Measurements from ENCODE around the gene NMT1. TPM values are rescaled to one million over a fixed set of nuclear protein-coding genes. Genes with fewer than 3 reads are reported as not detected.
A peak's percentile ranks its signal among the peaks of the same experiment; 100 is the strongest.

Gene NMT1
- total and polyA plus RNA-seq, 2 of the 13 experiments (the other 11 are each of a cell fraction or from before 2014, with no cell fraction given): 75.7 to 142 TPM

DNA sequence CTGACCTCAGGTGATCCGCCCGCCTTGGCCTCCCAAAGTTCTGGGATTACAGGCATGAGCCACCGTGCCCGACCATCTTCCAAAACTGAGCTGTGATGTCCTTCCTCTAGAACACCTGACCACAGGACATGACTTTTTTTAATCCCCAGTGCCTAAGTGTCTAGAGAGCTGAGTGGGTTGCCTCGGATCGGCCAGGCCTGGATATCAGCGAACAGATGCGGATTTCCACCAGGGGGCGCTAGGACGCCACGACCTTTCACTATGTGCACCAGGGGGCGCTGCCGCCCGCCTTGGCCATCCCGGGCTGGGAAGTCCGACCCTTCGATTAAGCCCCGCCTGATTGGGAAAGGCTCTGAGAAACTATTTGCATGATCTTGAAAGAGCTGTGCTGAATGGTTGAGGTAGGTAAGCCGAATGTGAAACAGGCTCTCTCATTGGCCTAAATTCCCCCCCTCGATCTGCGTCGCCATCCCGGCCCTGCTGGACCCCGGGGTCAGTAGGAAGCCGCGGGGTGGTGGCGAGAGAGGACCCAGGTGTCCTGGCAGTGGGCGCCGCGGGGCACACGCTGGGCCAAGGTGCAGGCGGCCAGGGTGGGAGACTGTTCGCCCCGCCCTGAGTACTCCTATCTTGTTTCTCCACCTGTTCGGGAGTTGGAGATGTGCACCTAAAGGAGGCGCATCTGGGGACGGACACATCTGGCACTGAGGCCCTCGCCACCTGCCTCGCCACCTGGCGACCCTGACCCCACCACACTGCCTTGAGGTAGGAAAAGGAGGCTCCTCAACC is 74.3 kb downstream of the NMT1 start, which contains the start of gene ACBD4 (continued):
- peak; percentile 88 for TF ChIP-seq CREB1 (IDR thresholded peaks at IDR 0.05)
- peak; percentile 95 for TF ChIP-seq CREB1 (CRISPR knock-in tag; IDR thresholded peaks at IDR 0.05)
- TF ChIP-seq TMF1 (CRISPR knock-in tag; IDR thresholded peaks at IDR 0.05; ENCODE audit: low read depth): no peak
- TF ChIP-seq ZNF672 (CRISPR knock-in tag; IDR thresholded peaks at IDR 0.05): no peak
- 0 out of 2 replicates have a peak, but pooled peaks have one; percentile 7 for TF ChIP-seq ZNF720 (CRISPR knock-in tag; IDR thresholded peaks at IDR 0.05)
- peak; percentile 72; the same call in 1 of the 2 replicates for TF ChIP-seq KDM5A (IDR thresholded peaks at IDR 0.05; ENCODE audit: borderline replicate concordance, low read length)
- peak; percentile 59 for TF ChIP-seq DBP (CRISPR knock-in tag; IDR thresholded peaks at IDR 0.05; ENCODE audit: not compliant biosample characterization)
- no peak for TF ChIP-seq FOXK2 (IDR thresholded peaks at IDR 0.05)
- TF ChIP-seq ARHGAP35 (CRISPR knock-in tag; IDR thresholded peaks at IDR 0.05; ENCODE audit: borderline replicate concordance): peak; percentile 92
- TF ChIP-seq HES4 (CRISPR knock-in tag; IDR thresholded peaks at IDR 0.05; ENCODE audit: borderline replicate concordance): peak; percentile 96
- no peak for TF ChIP-seq ZNF737 (CRISPR knock-in tag; IDR thresholded peaks at IDR 0.05; ENCODE audit: borderline replicate concordance)
- TF ChIP-seq FLYWCH1 (CRISPR knock-in tag; IDR thresholded peaks at IDR 0.05): peak; percentile 72; the same call in 1 of the 2 replicates
- peak; percentile 93 for TF ChIP-seq CEBPB (IDR thresholded peaks at IDR 0.05; ENCODE audit: borderline replicate concordance, low read depth, low read length)
- TF ChIP-seq, protein P1, sequence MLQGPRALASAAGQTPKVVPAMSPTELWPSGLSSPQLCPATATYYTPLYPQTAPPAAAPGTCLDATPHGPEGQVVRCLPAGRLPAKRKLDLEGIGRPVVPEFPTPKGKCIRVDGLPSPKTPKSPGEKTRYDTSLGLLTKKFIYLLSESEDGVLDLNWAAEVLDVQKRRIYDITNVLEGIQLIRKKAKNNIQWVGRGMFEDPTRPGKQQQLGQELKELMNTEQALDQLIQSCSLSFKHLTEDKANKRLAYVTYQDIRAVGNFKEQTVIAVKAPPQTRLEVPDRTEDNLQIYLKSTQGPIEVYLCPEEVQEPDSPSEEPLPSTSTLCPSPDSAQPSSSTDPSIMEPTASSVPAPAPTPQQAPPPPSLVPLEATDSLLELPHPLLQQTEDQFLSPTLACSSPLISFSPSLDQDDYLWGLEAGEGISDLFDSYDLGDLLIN (CRISPR knock-in tag; IDR thresholded peaks at IDR 0.05; ENCODE audit: borderline replicate concordance): no peak
- TF ChIP-seq, protein P2, sequence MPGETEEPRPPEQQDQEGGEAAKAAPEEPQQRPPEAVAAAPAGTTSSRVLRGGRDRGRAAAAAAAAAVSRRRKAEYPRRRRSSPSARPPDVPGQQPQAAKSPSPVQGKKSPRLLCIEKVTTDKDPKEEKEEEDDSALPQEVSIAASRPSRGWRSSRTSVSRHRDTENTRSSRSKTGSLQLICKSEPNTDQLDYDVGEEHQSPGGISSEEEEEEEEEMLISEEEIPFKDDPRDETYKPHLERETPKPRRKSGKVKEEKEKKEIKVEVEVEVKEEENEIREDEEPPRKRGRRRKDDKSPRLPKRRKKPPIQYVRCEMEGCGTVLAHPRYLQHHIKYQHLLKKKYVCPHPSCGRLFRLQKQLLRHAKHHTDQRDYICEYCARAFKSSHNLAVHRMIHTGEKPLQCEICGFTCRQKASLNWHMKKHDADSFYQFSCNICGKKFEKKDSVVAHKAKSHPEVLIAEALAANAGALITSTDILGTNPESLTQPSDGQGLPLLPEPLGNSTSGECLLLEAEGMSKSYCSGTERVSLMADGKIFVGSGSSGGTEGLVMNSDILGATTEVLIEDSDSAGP (CRISPR knock-in tag; IDR thresholded peaks at IDR 0.05; ENCODE audit: borderline replicate concordance): peak; percentile 97
- TF ChIP-seq ESRRA (CRISPR knock-in tag; IDR thresholded peaks at IDR 0.05; ENCODE audit: low read depth): 0 out of 2 replicates have a peak, but pooled peaks have one; percentile 21
- no peak for TF ChIP-seq CENPX (CRISPR knock-in tag; IDR thresholded peaks at IDR 0.05)
- TF ChIP-seq, protein P3, sequence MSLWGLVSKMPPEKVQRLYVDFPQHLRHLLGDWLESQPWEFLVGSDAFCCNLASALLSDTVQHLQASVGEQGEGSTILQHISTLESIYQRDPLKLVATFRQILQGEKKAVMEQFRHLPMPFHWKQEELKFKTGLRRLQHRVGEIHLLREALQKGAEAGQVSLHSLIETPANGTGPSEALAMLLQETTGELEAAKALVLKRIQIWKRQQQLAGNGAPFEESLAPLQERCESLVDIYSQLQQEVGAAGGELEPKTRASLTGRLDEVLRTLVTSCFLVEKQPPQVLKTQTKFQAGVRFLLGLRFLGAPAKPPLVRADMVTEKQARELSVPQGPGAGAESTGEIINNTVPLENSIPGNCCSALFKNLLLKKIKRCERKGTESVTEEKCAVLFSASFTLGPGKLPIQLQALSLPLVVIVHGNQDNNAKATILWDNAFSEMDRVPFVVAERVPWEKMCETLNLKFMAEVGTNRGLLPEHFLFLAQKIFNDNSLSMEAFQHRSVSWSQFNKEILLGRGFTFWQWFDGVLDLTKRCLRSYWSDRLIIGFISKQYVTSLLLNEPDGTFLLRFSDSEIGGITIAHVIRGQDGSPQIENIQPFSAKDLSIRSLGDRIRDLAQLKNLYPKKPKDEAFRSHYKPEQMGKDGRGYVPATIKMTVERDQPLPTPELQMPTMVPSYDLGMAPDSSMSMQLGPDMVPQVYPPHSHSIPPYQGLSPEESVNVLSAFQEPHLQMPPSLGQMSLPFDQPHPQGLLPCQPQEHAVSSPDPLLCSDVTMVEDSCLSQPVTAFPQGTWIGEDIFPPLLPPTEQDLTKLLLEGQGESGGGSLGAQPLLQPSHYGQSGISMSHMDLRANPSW (CRISPR knock-in tag; IDR thresholded peaks at IDR 0.05; ENCODE audit: borderline replicate concordance): peak; percentile 78; the same call in 1 of the 2 replicates
- peak; percentile 92 for TF ChIP-seq BRD4 (CRISPR knock-in tag; IDR thresholded peaks at IDR 0.05)
- TF ChIP-seq NFE2L1 (CRISPR knock-in tag; IDR thresholded peaks at IDR 0.05; ENCODE audit: borderline replicate concordance): no peak
- 0 out of 2 replicates have a peak, but pooled peaks have one; percentile 4 for TF ChIP-seq SOX13 (IDR thresholded peaks at IDR 0.05)
- peak in 1 of 2 experiments; percentile 63; a peak in 1 of 4 replicates for TF ChIP-seq SOX13 (CRISPR knock-in tag; conservative IDR thresholded peaks at IDR 0.05 in 1 of 2, IDR thresholded peaks at IDR 0.05 in 1 of 2)
- TF ChIP-seq CBFB (CRISPR knock-in tag; IDR thresholded peaks at IDR 0.05): peak; percentile 91

Measured in HepG2 (cell line).